Measurements from ENCODE around the gene KLF8.

GRCh38 chrX:56226980-56227379 is 5.2 kb upstream of the KLF8 start:
- no peak for TF ChIP-seq CTCF (conservative IDR thresholded peaks at IDR 0.05; ENCODE audit: low read depth in 2 of 2)
- no peak for TF ChIP-seq POLR2AphosphoS5 (IDR thresholded peaks at IDR 0.05; ENCODE audit: low read depth)
- no peak for TF ChIP-seq EZH2phosphoT487 (IDR thresholded peaks at IDR 0.05; ENCODE audit: unreplicated experiment)
- no peak for TF ChIP-seq EZH2 (IDR thresholded peaks at IDR 0.05; ENCODE audit: low read depth, unreplicated experiment)
- no peak for TF ChIP-seq ETS1 (IDR thresholded peaks at IDR 0.05)

All from GM23338 (cell line).